HEK293 (cell line): Measurements from ENCODE around the gene LIMCH1.

ENCODE experiments used
- CTCF ChIA-PET: fragments of 350-600 bp; formaldehyde crosslinking; extraction: SDS; loops from one replicate; lab custom pipeline; 2021; ENCODE audit warnings: antibody characterized with exemption; lab: Yijun Ruan, JAX
- POLR2A ChIA-PET: fragments of 300-600 bp; formaldehyde crosslinking; extraction: SDS; loops from one replicate; lab custom pipeline; 2020; ENCODE audit warnings: antibody characterized with exemption, inconsistent platforms; lab: Yijun Ruan, JAX
- H3K27ac ChIP-seq: fragments of 200-500 bp; sonication (Bioruptor generic); 2 replicates; pipeline ENCODE4 v1.5.1; 2014; ENCODE audit warnings: low read depth, low read length, control low read depth, inconsistent platforms; ENCODE audit errors: extremely low read depth
- H3K36me3 ChIP-seq, 2 experiments: fragments of 200-500 bp in 1 of 2; sonication (Bioruptor generic) in 1 of 2; 1 replicate in 1 of 2; 2 replicates in 1 of 2; pipeline ENCODE4 v1.5.1; 2014 to 2017; ENCODE audit warnings: inconsistent platforms in 2 of 2, low read length in 2 of 2; ENCODE audit not compliant: control insufficient read depth in 2 of 2, insufficient read depth in 1 of 2
- H3K4me1 ChIP-seq: fragments of 200-500 bp; sonication (Bioruptor generic); 2 replicates; pipeline ENCODE4 v1.5.1; 2014; ENCODE audit warnings: mild to moderate bottlenecking, low read length, inconsistent platforms; ENCODE audit not compliant: control insufficient read depth, insufficient read depth
- H3K4me3 ChIP-seq: 2 replicates; pipeline ENCODE4 v1.5.1; 2011; ENCODE audit warnings: low read depth, mild to moderate bottlenecking, control low read depth, low read length, moderate library complexity
- H3K9me3 ChIP-seq: fragments of 200-500 bp; sonication (Bioruptor generic); 2 replicates; pipeline ENCODE4 v1.5.1; 2014; ENCODE audit warnings: low read depth, low read length, inconsistent platforms; ENCODE audit not compliant: control insufficient read depth, insufficient read depth
- GLI4 ChIP-seq: fragments of 450-650 bp; formaldehyde crosslinking; IDR thresholded peaks from 2 replicates; pipeline ENCODE4 v1.5.1; 2016; ENCODE audit warnings: missing biosample characterization, missing genetic modification characterization
- INSM2 ChIP-seq: fragments of 450-650 bp; formaldehyde crosslinking; IDR thresholded peaks from 2 replicates; pipeline ENCODE4 v1.5.1; 2016; ENCODE audit warnings: missing biosample characterization, missing genetic modification characterization
- KLF16 ChIP-seq: fragments of 450-650 bp; formaldehyde crosslinking; IDR thresholded peaks from 2 replicates; pipeline ENCODE4 v1.5.1; 2017; ENCODE audit warnings: missing biosample characterization, missing genetic modification characterization
- OVOL3 ChIP-seq: fragments of 450-650 bp; formaldehyde crosslinking; IDR thresholded peaks from 2 replicates; pipeline ENCODE4 v1.5.1; 2016; ENCODE audit warnings: missing biosample characterization, missing genetic modification characterization
- PRDM10 ChIP-seq: fragments of 450-650 bp; formaldehyde crosslinking; IDR thresholded peaks from 2 replicates; pipeline ENCODE4 v1.5.1; 2016; ENCODE audit warnings: missing biosample characterization, missing genetic modification characterization
- SCRT1 ChIP-seq: fragments of 450-650 bp; formaldehyde crosslinking; IDR thresholded peaks from 2 replicates; pipeline ENCODE4 v1.5.1; 2016; ENCODE audit warnings: missing biosample characterization, missing genetic modification characterization, borderline replicate concordance
- SCRT2 ChIP-seq: fragments of 450-650 bp; formaldehyde crosslinking; IDR thresholded peaks from 2 replicates; pipeline ENCODE4 v1.5.1; 2016; ENCODE audit warnings: missing biosample characterization, missing genetic modification characterization
- SP7 ChIP-seq: fragments of 450-650 bp; formaldehyde crosslinking; IDR thresholded peaks from 2 replicates; pipeline ENCODE4 v1.5.1; 2016; ENCODE audit warnings: missing biosample characterization, missing genetic modification characterization
- ZNF112 ChIP-seq: fragments of 450-650 bp; formaldehyde crosslinking; IDR thresholded peaks from 2 replicates; pipeline ENCODE4 v1.5.0; 2017; ENCODE audit warnings: missing biosample characterization, missing genetic modification characterization
- ZNF138 ChIP-seq: fragments of 450-650 bp; formaldehyde crosslinking; IDR thresholded peaks from 2 replicates; pipeline ENCODE4 v1.5.1; 2016; ENCODE audit warnings: missing biosample characterization, missing genetic modification characterization, borderline replicate concordance
- ZNF266 ChIP-seq: fragments of 450-650 bp; formaldehyde crosslinking; IDR thresholded peaks from 2 replicates; pipeline ENCODE4 v1.5.1; 2016; ENCODE audit warnings: missing biosample characterization, missing genetic modification characterization, low read depth
- ZNF366 ChIP-seq: fragments of 450-650 bp; formaldehyde crosslinking; conservative IDR thresholded peaks from 2 replicates; pipeline ENCODE4 v1.5.1; 2016; ENCODE audit warnings: missing biosample characterization, missing genetic modification characterization
- ZNF37A ChIP-seq: fragments of 450-650 bp; IDR thresholded peaks from 2 replicates; pipeline ENCODE4 v1.5.1; 2018; ENCODE audit warnings: missing biosample characterization, missing genetic modification characterization
- ZNF423 ChIP-seq: fragments of 450-650 bp; formaldehyde crosslinking; IDR thresholded peaks from 2 replicates; pipeline ENCODE4 v1.5.1; 2016; ENCODE audit warnings: missing biosample characterization, missing genetic modification characterization
- ZNF473 ChIP-seq: fragments of 450-650 bp; formaldehyde crosslinking; IDR thresholded peaks from 2 replicates; pipeline ENCODE4 v1.5.1; 2017; ENCODE audit warnings: missing biosample characterization, missing genetic modification characterization
- ZNF596 ChIP-seq: fragments of 450-650 bp; IDR thresholded peaks from 2 replicates; pipeline ENCODE4 v1.5.0; 2018; ENCODE audit warnings: missing biosample characterization, mild to moderate bottlenecking, missing genetic modification characterization, moderate library complexity
- ZNF600 ChIP-seq: fragments of 450-650 bp; formaldehyde crosslinking; IDR thresholded peaks from 2 replicates; pipeline ENCODE4 v1.5.1; 2016; ENCODE audit warnings: missing biosample characterization, missing genetic modification characterization
- ZNF654 ChIP-seq: fragments of 450-650 bp; formaldehyde crosslinking; IDR thresholded peaks from 2 replicates; pipeline ENCODE4 v1.5.1; 2016; ENCODE audit warnings: low read depth, missing biosample characterization, missing genetic modification characterization
- ZNF670 ChIP-seq: fragments of 450-650 bp; formaldehyde crosslinking; IDR thresholded peaks from 2 replicates; pipeline ENCODE4 v1.5.1; 2016; ENCODE audit warnings: missing biosample characterization, missing genetic modification characterization, low read depth
- ZNF692 ChIP-seq: fragments of 450-650 bp; formaldehyde crosslinking; IDR thresholded peaks from 2 replicates; pipeline ENCODE4 v1.5.1; 2016; ENCODE audit warnings: missing biosample characterization, missing genetic modification characterization
- ZNF776 ChIP-seq: fragments of 450-650 bp; formaldehyde crosslinking; IDR thresholded peaks from 2 replicates; pipeline ENCODE4 v1.5.0; 2017; ENCODE audit warnings: missing biosample characterization, missing genetic modification characterization, borderline replicate concordance
- TF ChIP-seq, protein P1 (sequence below): fragments of 450-650 bp; formaldehyde crosslinking; IDR thresholded peaks from 2 replicates; pipeline ENCODE4 v1.5.1; 2016; ENCODE audit warnings: missing biosample characterization, missing genetic modification characterization, low read depth
- TF ChIP-seq, protein P2 (sequence below): fragments of 450-650 bp; formaldehyde crosslinking; IDR thresholded peaks from 2 replicates; pipeline ENCODE4 v1.5.1; 2016; ENCODE audit warnings: missing biosample characterization, missing genetic modification characterization

LIMCH1 gene

GRCh38 chr4:41714364-41715000 is 176.5 kb downstream of the LIMCH1 start (continued):
- no peak for TF ChIP-seq ZNF37A (tag by site-specific recombination)
- no peak for TF ChIP-seq ZNF692
- no peak for TF ChIP-seq ZNF654 (tag by site-specific recombination)
- no peak for TF ChIP-seq SCRT1 (tag by site-specific recombination)
- TF ChIP-seq ZNF366 (tag by site-specific recombination) = no peak
- no peak for TF ChIP-seq ZNF600 (tag by site-specific recombination)
- no peak for TF ChIP-seq SP7 (tag by site-specific recombination)

- ChIA-PET POLR2A (no interaction called here), CTCF (no interaction called here)
- H3K4me3 ChIP-seq = no peak overlapping the region
- TF ChIP-seq, protein P1, sequence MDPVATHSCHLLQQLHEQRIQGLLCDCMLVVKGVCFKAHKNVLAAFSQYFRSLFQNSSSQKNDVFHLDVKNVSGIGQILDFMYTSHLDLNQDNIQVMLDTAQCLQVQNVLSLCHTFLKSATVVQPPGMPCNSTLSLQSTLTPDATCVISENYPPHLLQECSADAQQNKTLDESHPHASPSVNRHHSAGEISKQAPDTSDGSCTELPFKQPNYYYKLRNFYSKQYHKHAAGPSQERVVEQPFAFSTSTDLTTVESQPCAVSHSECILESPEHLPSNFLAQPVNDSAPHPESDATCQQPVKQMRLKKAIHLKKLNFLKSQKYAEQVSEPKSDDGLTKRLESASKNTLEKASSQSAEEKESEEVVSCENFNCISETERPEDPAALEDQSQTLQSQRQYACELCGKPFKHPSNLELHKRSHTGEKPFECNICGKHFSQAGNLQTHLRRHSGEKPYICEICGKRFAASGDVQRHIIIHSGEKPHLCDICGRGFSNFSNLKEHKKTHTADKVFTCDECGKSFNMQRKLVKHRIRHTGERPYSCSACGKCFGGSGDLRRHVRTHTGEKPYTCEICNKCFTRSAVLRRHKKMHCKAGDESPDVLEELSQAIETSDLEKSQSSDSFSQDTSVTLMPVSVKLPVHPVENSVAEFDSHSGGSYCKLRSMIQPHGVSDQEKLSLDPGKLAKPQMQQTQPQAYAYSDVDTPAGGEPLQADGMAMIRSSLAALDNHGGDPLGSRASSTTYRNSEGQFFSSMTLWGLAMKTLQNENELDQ (tag by site-specific recombination) = no peak
- TF ChIP-seq OVOL3 (tag by site-specific recombination) (no peak), ZNF138 (tag by site-specific recombination) (no peak), GLI4 (no peak), ZNF596 (tag by site-specific recombination) (no peak), INSM2 (tag by site-specific recombination) (no peak), SCRT2 (tag by site-specific recombination) (no peak), KLF16 (tag by site-specific recombination) (no peak), ZNF473 (tag by site-specific recombination) (no peak), ZNF423 (no peak), ZNF670 (tag by site-specific recombination) (no peak), ZNF776 (tag by site-specific recombination) (no peak), ZNF112 (tag by site-specific recombination) (no peak), ZNF266 (tag by site-specific recombination) (no peak), PRDM10 (no peak)
- TF ChIP-seq, protein P2, sequence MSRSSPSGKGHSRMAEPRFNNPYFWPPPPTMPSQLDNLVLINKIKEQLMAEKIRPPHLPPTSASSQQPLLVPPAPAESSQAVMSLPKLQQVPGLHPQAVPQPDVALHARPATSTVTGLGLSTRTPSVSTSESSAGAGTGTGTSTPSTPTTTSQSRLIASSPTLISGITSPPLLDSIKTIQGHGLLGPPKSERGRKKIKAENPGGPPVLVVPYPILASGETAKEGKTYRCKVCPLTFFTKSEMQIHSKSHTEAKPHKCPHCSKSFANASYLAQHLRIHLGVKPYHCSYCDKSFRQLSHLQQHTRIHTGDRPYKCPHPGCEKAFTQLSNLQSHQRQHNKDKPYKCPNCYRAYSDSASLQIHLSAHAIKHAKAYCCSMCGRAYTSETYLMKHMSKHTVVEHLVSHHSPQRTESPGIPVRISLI (tag by site-specific recombination) = no peak
- no peaks in the 10 kb centered on the region for H3K9me3 ChIP-seq
- H3K4me1 ChIP-seq = no peaks in the 10 kb centered on the region; the same call in 1 of the 2 replicates
- no peaks in the 10 kb centered on the region for H3K36me3 ChIP-seq
- H3K27ac ChIP-seq = no peak overlapping the region
Observed at GRCh38 chr4:41715155-41715554, 177.2 kb downstream of the LIMCH1 start.
